Umbilical cord (tissue), 2 donors: Measurements from ENCODE around the gene RHEX. TPM values are rescaled to one million over a fixed set of nuclear protein-coding genes. Genes with fewer than 3 reads are reported as not detected.
A peak's percentile ranks its signal among the peaks of the same experiment; 100 is the strongest.

Source experiments
- DNase-seq: peaks from one replicate; pipeline ENCODE4 v3.0.0-alpha.2; 2015; ENCODE audit warnings: low spot score
- total RNA-seq: library from RNA; depleted of rRNA; stranded (reverse); fragments of >200 nt; gene quantifications from one replicate; pipeline ENCODE4 v1.2.3, GENCODE V29; 2014; ENCODE audit warnings: low replicate concordance; ENCODE audit not compliant: insufficient read depth

The RHEX gene
- total RNA-seq, 1 donor from 2014 or later, result 4.1 TPM

DNA sequence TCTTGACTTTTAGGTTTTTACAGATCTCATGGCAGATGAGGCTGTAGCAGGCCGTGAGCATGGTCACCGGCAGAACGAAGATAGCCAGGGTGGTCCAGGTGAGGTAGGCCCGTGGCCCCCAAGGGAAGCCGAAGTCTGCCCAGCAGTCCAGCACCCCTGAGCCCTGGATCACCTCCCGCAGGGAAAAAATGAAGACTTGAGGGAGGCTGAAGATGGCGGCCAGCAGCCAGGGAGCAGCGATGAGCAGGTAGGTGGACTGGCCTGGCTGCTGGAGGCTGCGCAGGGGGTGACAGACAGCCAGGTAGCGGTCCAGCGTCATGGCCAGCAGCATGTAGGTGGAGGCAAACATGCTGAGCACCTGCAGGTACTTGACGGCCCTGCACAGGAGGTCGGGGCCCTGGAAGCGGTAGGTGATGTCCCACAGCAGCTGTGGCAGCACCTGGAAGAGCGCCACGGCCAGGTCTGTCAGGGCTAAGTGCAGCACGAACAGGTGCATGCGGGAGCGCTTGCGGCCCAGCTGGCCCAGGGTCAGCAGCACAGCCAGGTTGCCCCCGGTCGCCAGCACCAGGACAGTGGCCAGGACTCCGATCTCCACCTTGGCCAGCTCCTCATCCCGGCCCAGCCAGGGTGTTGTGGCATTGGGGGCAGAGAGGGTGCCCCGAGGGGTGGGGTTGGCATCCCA, 63.4 kb downstream of the RHEX start:
- DNase-seq, result no peak

DNA sequence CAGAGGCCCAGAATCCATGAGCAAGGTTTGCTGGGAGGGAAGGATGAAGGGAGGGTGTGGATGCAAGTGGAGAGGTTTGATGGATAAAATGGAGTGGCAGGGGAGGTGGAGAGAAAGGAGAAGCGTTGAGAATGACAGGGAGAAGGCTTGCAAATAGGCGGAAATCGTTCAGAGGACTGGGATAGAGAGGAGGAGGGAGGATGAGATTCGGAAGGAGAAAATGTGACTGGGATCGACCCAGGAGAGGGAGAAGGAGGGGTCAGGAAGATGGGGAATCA, 63.8 kb downstream of the RHEX start:
- no peak for DNase-seq

GRCh38 chr1:206117151-206117948, 64.4 kb downstream of the RHEX start, which contains the start of gene AVPR1B:
AVPR1B (minus strand) TSS chr1:206117388; CDS start chr1:206116890, 498 bp downstream.
- DNase-seq, result peak; percentile 41

GRCh38 chr1:206120406-206120805, 67.4 kb downstream of the RHEX start:
- no peak for DNase-seq

GRCh38 chr1:206121269-206121668, 68.3 kb downstream of the RHEX start:
- no peak for DNase-seq

DNA sequence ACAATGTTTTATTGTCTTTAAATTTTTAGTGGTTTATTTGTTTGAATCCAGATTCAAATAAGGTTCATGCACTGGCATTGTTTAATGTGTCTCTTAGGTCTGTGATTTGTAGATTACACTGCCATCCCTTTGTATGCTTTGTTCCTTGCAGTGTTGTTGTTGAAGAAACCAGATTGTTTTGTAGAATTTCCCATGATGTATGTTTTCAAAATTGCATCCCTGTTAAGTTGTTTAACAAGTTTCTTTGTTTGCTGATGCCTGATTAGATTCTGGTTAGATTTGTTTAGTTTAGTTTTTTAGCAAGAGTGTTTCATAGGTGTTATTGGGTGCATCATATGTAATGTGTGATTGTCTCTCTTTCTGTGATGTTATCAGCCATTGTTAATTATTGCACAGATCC, 69.7 kb downstream of the RHEX start:
- DNase-seq, result no peak

DNA sequence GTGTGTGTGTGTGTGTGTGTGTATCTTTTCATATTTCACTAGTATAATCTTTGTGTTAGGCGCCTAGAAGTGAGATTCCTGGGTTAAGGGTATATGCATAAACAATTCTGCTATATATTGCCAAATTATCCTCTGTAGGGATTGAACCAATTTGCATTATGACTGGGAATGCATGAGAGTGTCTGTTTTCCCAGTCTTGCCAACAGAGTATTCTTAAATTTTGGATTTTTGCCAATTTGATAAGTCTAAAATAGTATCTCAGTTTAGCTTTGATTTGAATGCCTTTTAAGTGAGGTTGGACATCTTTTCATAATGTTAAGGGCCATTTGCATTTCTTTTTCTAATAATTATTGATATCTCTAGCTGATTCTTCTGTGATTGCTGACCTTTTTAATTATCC, 72.4 kb downstream of the RHEX start:
- no peak for DNase-seq

DNA sequence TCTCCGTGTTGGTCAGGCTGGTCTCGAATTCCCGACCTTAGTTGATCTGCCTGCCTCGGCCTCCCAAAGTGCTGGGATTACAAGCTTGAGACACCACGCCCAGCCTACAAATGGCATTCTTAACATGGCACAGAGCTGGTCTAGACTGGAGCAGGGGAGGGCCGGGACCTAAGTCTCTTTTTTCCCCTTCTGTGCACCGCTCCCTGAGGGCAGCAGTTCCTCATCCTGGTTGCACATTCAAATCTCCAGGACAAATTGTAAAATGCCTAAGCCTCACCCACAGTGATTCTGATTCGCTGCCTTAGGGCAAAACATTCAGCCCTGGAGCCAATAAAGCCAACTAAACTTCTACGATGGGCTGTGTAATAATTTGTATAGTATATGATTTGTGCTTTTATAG, 74.4 kb downstream of the RHEX start:
- DNase-seq, result no peak

- no peak for DNase-seq
Observed at GRCh38 chr1:206128196-206128595, 75.2 kb downstream of the RHEX start.

GRCh38 chr1:206131037-206131436, 78.1 kb downstream of the RHEX start:
- no peak for DNase-seq

GRCh38 chr1:206133751-206134415, 80.9 kb downstream of the RHEX start:
- DNase-seq, result no peak

GRCh38 chr1:206135248-206135647, 82.3 kb downstream of the RHEX start:
- no peak for DNase-seq

- DNase-seq, result no peak
Observed at GRCh38 chr1:206136241-206136640, 83.3 kb downstream of the RHEX start.

GRCh38 chr1:206142011-206142410, 89.0 kb downstream of the RHEX start:
- DNase-seq, result no peak

- DNase-seq, result no peak
Observed at GRCh38 chr1:206142770-206143169, 89.8 kb downstream of the RHEX start.

DNA sequence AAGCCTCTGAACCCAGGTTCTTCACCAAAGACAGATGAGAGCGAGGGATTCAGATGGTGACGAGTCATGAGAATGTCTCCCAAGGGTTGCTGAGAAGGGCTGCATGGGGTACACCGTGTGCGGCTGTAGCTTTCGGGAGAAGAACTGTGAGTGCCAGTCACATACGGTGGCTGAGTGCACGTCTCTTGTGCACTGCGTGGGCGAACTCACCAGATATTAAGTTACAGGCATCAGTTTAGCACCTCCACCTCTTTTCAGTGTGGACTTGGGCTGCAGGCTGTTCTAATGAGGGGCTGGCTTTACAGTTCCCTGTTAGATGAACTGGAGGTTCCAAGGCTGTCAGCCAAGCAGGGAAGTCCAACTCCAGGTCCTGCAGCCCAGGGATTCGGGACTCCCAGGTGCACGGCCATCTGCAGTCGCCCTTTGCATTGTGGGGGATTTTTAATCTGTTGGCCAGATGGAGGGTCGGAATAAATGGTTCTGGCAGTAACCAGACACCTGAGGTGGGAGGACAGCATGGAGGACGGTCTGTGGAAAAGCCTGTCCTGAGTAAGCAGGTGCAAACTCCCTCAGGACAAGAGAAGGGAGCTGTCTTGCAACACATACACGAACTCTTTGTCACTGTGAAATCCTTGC, 90.7 kb downstream of the RHEX start:
- no peak for DNase-seq

DNA sequence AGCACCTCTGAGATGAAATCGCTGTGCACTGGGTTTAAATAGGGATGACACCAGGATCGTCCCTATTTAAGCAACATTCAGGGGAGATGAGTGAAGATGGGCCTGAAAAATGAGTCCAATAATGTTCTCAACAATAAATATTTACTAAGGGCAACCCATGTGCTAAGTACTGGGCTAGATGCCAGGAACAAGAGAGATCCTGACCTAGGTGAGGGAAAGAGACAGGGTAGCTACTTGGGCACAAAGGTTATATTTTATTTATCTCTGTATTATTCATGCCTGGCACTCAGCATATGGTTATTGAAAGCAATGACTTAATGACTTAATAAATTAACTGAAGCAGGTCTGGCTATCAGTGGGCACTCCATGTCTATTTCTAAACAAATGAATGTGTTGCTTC, 91.6 kb downstream of the RHEX start:
- DNase-seq, result no peak

DNA sequence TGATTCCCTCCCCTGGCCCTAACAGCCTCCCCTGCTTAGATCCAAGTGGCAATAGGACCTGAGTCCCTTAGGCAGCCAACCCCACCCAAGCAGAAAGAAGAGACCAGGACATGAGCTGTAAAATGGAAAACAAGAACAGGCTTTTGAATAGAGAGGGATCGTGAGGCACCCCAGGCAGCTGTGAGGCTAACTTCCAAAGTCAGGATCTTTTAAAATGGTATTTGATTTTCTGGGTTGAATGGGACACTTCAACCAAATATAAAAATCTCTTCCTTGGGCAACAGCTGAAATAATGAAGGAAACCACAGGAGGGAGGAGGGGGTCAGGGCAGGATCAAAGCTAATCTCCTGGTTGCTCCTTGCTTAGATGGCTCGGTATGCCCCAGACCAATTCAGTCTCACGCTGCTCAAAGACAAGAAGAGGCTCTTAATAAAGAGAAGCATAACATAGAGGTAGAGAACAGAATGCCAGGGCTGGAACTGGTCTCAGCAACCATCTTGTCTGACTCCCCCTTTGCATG, 92.9 kb downstream of the RHEX start:
- DNase-seq, result no peak
